NOMO-1 treated with dmso at 0.1 percent for 144 hours (cell line): ENCODE results near the gene PRICKLE4.

Experiments
- DNase-seq: peaks from one replicate; lab custom pipeline; 2025; ENCODE audit not compliant: unreplicated experiment; lab: John Stamatoyannopoulos, UW

PRICKLE4 gene

GRCh38 chr6:41780551-41781365 is at the start of gene PRICKLE4:
Gene PRICKLE4, plus strand, starts transcription at chr6:41780782. Its CDS starts 2,692 bp downstream, at chr6:41783474.
- DNase-seq = no peak

- DNase-seq = no peak
Measured at GRCh38 chr6:41731561-41732086, 49.0 kb upstream of the PRICKLE4 start.

- DNase-seq = no peak
Measured at GRCh38 chr6:41732149-41732548, 48.4 kb upstream of the PRICKLE4 start.

- no peak for DNase-seq
Measured at GRCh38 chr6:41732591-41733359, 47.8 kb upstream of the PRICKLE4 start.

GRCh38 chr6:41733360-41733706 is 47.2 kb upstream of the PRICKLE4 start:
- no peak for DNase-seq

GRCh38 chr6:41733707-41734665 is 46.6 kb upstream of the PRICKLE4 start:
- DNase-seq = peak; percentile 67

GRCh38 chr6:41734666-41735426 is 45.7 kb upstream of the PRICKLE4 start:
- peak; percentile 38 for DNase-seq

- peak; percentile 89 for DNase-seq
Measured at GRCh38 chr6:41735427-41736185, 45.0 kb upstream of the PRICKLE4 start, which contains the start of gene TFEB. Gene TFEB, minus strand, starts transcription at chr6:41735608. Its CDS starts 44,395 bp downstream, at chr6:41691213.

- DNase-seq = no peak
Measured at GRCh38 chr6:41736186-41736733, 44.3 kb upstream of the PRICKLE4 start.

- DNase-seq = no peak
Measured at GRCh38 chr6:41736800-41737555, 43.6 kb upstream of the PRICKLE4 start.

- no peak for DNase-seq
Measured at GRCh38 chr6:41737591-41738130, 42.9 kb upstream of the PRICKLE4 start.

GRCh38 chr6:41739041-41739440 is 41.5 kb upstream of the PRICKLE4 start:
- no peak for DNase-seq

GRCh38 chr6:41740366-41741162 is 40.0 kb upstream of the PRICKLE4 start:
- DNase-seq = no peak

GRCh38 chr6:41741625-41742490 is 38.7 kb upstream of the PRICKLE4 start:
- DNase-seq = no peak

GRCh38 chr6:41743406-41744235 is 37.0 kb upstream of the PRICKLE4 start:
- no peak for DNase-seq
